NCI-H187 treated with DMSO at 0.1 percent for 48 hours (cell line): ENCODE data around the gene DOCK9.

ENCODE experiments used
- DNase-seq: peaks from one replicate; lab custom pipeline; 2025; lab: John Stamatoyannopoulos, UW

Gene DOCK9

DNA sequence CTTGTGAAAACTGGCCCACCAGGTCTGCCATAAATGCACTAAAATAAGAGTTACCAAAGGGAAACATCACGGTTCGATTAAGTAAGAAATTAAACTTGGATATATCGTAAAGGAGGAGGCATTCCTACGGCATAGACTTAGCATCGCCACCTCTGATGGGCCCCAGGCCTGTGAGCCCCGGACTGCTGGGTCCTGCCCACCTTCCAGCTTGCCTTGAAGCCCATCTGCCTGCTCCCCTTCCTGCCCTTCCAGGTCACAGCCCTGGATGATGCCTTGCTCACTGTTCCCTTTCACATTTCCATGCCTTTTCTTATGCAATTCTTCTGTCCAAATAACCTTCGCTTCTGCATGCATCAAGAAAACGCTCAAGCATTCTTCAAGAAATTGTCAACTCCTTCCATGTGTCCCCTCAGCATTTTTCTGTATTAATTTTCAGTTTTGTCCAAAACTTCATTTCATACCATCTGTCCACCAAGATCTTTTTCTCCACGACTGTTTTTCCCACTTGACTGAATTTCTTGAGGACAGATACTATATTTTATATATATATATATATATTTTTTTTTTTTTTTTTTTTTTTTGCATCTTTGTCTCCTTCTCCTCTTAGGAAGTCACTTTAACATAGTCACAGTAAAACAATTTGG lies 91.2 kb downstream of the DOCK9 start:
- no peak for DNase-seq

GRCh38 chr13:98885600-98885999 lies 92.3 kb downstream of the DOCK9 start:
- no peak for DNase-seq

- no peak for DNase-seq
Measured at GRCh38 chr13:98883998-98884397, 93.9 kb downstream of the DOCK9 start.

DNA sequence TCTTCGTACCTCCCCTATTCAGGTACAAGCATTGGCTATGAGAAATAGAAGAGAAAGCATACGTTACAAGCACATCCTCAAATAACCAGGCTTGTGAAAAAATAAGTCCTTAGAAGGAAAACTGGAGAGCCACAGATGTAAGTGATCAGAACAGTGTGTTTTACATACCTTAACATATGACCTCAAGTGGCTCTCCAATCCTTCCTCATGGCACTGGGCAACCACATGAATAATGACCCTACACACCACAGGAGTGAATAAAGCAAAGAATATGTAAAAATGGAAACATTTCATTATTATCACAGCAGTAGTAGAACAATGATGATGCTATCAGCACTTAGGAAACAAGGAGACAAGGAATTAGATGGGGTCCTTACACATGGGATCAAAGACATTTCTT lies 96.5 kb downstream of the DOCK9 start:
- DNase-seq: no peak

DNA sequence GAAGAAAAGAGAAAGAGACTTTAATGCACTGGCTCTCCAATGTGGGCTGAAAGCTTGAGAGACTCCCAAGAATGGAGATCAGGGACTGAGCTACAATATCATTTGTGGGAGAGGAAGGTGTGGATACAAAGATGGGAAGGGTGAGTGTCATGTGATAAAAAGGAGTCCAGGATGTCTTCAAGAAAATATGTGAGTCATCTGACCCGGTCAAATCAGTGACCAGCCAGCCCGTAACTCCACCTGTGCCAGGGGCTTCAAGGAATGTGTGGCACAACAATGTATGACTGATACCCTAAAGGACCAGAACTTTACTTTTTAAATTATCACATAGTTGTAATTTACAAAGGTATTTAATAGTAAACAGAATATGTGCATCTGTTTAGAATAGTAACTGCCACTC lies 97.2 kb downstream of the DOCK9 start:
- DNase-seq: no peak

DNA sequence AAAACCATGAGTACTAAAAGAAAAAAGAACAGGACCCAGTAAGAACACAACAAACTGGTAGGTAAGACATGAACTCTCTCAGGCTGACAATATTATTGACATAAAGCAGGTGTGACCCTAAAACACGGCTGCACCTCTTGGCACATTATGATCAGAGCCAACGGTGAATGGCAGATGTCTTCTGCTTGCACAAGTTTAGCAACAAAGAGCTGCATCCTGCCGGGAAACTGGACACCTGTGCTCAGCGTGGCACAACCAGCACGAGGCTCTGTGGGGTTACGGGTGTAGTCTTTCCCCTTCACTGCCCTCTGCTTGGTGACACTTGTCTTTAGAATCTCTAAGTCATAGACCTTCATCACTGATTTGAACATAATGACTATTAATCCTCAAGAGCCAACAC lies 97.9 kb downstream of the DOCK9 start:
- no peak for DNase-seq

- no peak for DNase-seq
Measured at GRCh38 chr13:98879127-98879520, 98.7 kb downstream of the DOCK9 start.

DNA sequence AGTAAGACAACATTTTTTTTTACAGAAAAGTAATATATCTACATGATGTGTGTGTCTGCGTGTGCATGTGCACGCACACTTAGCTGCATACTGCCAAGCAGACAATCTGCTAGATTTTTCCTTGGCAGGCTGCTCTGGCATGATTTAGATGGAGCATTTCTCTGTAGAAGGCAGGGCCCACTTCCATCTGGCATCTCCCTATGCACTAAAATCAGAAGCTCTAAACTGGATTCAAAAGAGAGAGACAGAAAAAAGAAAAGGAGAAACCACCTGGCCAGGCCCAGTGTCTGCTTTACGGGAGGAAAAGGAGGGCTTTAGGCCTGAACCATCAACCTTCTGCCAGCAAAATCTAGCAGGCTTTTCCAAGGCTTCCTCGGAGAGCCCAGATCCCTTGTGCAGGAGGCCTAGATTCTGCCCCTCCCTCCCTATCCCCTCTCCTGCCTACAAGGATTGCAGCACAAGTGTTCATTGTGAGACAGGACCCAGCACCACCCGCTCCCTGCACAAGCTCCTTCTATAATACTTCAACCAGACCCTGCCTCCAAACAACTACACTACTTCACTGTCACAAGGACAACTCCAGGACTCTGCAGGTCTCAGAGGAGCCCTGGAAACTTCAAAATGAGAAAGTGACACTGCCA lies 99.3 kb downstream of the DOCK9 start:
- DNase-seq: no peak

- no peak for DNase-seq
Measured at GRCh38 chr13:98877936-98878335, 99.9 kb downstream of the DOCK9 start.

DNA sequence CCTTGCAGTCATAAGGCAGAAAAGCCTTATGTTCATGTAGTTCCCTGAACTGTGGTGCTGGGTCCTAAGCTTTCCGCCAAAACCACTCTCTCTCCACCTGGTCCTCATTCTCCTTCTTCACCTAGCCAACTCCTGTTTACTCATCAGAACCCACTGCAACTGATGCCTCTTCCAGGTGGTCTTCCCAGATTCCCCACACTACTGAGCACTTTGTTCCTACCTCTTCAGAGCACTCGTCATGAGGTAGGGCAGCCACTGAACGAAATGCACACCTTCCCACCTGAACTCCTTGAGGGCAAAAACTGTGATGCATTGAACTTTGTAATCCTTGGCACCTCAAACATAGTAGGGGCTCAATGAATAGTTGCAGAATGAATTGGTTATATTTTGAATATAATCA lies 100.4 kb downstream of the DOCK9 start:
- no peak for DNase-seq

GRCh38 chr13:98875146-98875729 lies 102.6 kb downstream of the DOCK9 start:
- DNase-seq: no peak

- DNase-seq: no peak
Measured at GRCh38 chr13:98874029-98874397, 103.9 kb downstream of the DOCK9 start.

- DNase-seq: no peak
Measured at GRCh38 chr13:98873377-98874028, 104.4 kb downstream of the DOCK9 start.

- no peak for DNase-seq
Measured at GRCh38 chr13:98871727-98872126, 106.1 kb downstream of the DOCK9 start.

- no peak for DNase-seq
Measured at GRCh38 chr13:98869408-98870090, 108.3 kb downstream of the DOCK9 start.

DNA sequence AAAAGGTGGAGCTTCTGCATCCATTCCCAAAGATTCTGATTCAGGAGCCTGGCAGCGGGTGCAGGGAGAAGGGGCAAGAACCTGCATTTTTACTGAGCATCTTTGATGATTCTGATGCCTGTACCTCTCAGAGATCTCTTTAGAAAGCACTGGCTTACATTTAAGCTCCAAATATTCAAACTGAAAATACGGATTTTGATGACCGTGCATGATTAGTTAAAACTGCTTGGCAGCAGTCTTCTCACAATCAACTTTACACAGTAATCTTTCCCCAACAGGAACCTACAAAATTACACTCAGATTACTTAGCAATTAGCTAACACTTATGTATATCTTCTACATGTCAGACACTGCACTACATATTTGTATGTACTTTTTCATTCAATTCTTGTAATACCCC lies 108.9 kb downstream of the DOCK9 start:
- DNase-seq: no peak

GRCh38 chr13:98866882-98867281 lies 111.0 kb downstream of the DOCK9 start:
- no peak for DNase-seq

DNA sequence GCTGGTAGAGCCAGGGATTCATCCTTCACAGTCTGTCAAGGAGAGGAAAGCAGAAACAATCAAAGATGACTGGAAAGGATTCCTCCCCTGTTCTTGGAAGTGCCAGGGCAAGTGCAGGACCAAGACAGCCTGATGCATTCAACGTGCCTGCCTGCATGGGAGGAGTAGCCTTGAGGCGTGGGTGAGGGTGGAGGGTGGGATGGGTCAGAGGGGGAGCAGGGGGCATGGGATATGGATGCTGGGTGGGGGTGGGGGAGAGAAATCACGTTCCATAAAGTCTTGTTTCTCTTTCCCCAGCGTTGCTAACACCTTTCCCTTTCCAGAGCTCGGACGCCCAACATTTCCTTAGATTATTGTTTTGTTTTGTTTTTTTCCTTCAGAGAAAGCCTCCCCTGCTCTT lies 117.4 kb downstream of the DOCK9 start:
- no peak for DNase-seq

GRCh38 chr13:98858191-98858590 lies 119.7 kb downstream of the DOCK9 start:
- DNase-seq: no peak

DNA sequence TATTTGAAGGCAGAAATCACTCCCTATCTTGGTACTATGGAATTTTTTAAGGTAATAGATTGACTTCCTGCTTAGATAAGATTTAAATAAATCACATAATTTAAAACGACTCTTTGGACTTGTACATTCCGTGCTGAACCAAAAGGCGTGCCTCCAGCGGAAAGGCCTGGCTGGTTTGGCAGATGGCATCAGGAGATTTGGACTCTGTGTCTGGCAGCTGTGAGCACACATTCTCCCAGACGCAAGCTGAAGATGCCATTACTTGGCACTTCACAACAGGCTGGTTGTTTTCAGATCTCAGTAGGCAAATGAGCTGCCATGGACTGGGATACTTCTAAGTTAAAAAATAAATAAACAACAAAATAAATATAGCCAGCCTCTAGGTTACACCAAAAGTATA lies 120.9 kb downstream of the DOCK9 start:
- DNase-seq: no peak

DNA sequence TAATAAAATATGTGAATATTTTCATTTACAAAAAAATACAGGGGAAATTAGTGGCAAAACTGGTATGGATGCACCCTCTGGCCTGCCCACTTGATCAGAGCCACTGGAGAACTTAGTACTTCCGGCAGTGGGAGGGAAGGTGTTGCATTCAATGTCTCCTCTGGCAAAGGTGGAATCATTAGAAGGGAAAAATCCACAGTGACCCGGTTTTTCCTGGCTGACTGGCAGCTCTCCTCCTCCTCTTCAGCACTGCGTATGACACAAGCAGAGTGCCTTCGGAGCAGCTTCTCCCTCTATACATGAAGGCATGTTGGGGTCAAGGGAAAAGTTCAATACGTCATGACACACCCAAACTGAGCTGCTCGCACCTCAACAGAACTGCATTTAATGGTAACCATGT lies 123.4 kb downstream of the DOCK9 start:
- no peak for DNase-seq

DNA sequence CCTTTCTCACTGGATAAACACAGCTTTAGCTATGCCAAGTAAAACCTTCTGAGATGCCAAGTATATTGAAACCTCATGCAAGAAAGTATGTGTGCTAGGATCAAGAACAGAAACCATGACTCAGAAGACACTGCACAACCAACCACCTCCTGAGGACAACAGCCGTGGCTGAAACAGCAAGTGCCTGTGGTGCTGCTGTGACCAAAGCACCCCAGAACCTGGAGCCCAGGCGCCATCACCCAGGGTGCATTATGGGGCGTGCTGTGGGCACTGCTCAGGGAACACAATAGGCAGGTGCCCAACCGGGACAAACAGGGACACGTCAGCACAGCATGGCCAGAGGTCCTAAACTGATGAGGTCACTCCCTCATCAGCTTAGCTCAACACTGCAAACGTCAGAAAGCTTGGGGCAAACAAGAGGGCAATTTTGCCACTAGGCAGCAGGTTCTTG lies 124.1 kb downstream of the DOCK9 start:
- DNase-seq: no peak

DNA sequence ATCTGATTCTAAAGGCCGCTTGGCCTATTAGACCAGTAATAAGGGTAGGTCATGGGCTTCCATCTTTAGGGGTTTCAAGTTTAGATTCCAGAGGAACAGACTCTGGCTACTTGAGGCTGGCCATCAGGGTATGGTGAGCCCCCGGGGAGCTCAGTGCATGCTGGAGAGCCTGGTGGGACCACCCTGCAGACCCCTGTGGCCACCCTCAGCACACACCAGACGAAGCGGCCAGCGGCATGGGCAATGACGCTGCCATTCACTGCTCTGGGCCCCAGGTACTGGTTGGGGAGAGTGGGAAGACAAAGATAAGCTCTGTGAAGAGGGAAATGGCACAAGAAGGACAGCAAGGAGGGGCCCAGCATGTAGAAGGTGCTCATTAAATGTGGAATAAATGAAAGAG lies 126.6 kb downstream of the DOCK9 start:
- no peak for DNase-seq
